GM10847 (cell line): ENCODE measurements around the gene GNG2.

Source experiments
- POLR2A ChIP-seq: IDR thresholded peaks from 2 replicates; pipeline ENCODE4 v1.6.1; 2011; ENCODE audit not compliant: insufficient read length; ENCODE audit errors: extremely low read depth

Gene GNG2

DNA sequence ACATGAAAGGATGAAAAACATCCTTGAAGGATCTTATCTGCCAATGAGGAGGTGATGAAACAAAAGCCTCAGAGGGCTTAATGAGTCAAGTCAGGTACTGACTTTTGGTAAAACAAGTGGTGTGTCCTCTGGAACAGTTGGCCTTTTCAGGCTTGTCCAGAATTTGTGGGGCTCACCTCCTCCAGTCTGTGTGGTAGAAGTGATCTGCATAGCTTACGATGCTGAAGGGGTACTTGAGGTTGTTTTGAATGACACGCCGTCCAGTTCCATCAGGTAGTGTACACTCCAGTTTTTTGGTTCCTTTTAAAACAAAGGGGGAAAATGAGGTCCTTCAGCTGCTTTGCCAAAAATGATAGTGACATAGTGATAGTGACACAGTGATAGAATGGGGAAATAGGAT is 145.9 kb downstream of the GNG2 start:
- TF ChIP-seq POLR2A: no peak

DNA sequence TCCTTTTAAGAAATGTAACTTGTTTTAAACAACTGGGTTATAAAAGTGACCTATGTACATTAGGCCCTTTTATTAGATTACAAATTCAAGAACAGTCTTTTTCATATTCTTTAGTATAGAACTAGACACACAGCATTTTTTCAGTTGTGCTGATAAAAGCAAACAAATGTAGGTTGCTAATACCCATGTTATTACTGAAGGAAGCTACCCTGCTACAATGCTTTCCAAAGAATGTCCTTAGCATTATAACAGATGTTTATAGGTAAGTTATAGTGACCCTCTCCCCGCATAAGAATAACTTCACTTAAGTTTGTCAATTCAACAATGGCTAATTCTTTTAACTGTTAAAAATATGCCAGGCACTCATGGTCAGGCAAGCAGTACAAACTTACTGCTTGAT is 146.8 kb downstream of the GNG2 start:
- no peak for TF ChIP-seq POLR2A

DNA sequence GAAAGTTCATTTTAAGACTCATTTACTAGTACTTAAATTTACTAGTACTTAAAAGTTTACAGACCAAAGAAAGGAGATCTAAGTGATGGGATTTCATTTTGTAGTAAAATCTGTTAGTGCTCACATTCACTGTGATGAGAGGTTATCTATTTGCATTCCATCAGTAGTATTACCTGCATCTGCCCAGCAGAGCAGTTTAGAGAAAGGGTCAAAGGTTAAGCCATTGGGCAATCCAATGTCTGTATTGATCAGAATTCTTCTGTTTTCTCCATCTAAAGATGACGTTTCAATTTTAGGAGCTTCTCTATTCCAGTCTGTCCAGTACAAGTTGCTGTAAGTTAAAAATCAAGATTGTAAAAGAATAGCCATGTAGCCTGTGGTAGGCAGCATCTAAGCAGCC is 147.2 kb downstream of the GNG2 start:
- no peak for TF ChIP-seq POLR2A

DNA sequence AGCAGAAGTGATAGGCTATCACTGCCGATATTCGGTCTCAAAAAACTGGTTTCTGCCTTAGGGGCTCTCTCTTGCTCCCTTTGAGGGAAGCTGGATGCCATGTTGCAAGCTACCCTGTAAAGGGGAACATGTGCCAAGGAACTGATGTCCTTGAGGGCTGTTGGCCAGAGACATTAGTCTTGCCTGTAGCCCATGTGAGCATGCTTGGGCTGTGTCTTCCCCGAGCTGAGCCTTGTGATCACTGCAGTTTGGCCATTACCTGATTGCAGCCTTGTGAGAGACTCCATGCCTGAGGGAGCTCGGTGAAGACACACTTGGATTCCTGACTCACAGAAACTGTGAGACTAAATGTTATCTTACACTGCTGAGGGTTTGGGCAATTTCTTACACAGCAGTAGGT is 147.7 kb downstream of the GNG2 start:
- TF ChIP-seq POLR2A: no peak

DNA sequence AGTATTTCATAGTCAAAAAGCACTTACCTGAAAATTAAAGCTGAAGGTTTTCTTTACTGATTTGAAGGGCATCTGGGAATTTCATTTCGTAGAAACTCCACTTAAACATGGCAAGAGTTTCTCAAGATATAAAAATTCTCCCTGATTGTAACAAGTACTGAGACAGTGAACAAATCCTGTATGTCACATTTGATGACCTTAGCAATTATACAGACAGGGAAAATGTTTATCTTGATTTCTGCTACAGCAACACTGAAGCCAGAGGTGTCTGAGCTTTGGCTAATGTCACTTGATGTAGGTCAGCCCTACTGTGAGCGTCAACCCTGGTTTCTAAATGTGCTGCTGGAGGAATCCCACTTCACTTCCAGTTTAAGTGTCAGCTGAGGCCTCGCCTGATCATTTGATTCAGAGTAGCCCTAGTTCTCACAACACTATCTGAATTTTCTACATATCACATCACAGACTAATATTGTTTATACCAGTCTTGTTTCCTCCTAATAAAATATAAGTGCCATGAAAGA is 149.8 kb downstream of the GNG2 start:
- no peak for TF ChIP-seq POLR2A

DNA sequence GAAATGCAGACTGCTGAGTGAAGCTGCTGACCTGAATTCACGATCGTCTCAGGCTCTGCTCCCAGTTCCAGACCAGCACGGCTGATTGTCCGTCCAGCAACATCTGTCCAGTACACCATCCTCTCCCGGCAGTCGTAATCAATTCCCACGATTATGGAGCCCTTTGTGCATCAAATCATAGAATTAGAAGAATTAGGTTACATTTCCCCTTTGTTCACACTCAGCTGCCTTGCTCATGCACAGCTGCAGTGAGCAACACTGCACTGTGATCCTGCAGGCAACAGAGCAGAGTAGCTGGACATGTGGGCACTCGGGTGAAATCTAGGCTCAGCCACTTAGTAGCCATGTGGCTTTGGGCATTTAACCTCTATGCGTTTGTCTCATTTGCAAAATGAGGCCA is 151.1 kb downstream of the GNG2 start:
- no peak for TF ChIP-seq POLR2A

DNA sequence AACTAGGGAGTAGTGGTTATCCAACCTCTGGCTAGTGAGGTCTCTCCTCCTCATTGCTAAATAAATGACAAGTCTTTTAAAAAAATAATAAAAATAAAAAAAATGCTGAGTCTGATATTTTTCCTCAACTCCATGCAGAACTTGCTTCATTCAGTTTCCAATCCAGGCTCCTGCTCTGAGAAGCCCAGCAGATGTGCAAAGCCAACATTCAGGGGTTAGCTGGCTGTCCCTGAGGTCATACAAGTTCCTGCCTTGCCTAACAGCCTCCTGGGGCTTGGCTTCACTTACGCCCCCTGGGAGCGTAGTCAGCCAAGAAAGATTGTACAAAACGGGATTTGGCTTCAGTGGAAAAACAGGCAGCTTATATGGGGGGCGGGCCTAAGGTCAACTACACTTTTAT is 152.2 kb downstream of the GNG2 start:
- no peak for TF ChIP-seq POLR2A

DNA sequence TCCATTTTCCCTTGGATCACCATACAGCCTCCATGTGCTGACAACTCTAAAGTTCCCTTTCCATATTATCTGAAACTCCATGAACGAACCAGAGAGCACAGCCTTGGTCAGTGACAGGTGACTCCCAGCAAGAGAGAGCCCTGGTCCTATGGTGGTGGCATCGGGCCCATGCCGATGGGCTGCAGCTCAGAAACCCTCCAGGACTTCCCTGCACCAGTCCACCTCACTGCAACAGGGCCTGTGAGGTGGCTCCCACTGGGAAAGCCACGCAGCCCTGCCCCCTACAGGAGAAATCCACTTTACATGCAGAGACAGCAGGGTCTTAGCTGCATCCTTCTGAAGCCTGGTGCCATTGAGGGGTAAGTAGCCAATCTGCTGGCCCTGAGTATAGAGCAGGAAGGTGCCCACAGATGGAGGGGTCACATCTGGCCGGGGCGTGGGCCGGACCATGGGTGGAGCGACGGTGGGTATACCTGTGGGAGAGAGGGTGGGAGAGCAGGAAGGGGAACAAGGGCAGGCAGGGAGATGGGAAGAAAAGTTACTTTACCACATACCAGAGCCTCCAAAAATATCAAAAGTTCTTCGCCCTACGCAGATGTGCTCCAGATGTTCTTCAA is 153.7 kb downstream of the GNG2 start:
- TF ChIP-seq POLR2A: no peak

DNA sequence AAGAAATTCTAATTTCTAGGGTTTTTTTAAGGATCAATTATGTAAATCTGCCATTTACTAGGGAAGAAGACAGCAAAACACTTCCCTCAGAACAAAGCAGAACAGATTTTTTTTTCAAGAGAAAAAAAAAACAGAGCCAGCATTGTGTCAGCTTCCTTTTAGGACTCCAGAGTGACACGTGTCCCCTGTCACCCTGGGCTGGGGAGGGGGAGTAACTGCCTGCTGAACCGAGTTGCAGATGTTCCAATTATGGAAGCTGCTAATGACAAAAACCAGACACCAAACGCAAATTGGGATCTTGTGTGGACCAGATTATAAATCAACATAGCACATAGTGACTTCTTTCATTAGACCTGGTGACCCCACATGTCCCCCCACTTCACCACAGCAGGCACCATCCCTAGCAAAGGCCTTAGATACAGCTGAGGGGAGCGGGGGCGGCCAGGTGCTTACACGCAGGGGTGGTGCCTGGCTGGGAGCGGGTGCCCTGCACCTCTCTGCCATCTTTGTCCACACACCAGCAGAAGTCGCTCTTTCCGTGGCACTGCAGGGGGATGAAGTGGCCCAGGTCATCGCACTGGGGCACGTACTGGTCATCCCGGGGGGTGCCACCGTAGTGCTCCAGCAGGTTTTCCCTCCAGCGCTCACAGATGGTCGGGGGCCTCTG is 154.3 kb downstream of the GNG2 start:
- no peak for TF ChIP-seq POLR2A

DNA sequence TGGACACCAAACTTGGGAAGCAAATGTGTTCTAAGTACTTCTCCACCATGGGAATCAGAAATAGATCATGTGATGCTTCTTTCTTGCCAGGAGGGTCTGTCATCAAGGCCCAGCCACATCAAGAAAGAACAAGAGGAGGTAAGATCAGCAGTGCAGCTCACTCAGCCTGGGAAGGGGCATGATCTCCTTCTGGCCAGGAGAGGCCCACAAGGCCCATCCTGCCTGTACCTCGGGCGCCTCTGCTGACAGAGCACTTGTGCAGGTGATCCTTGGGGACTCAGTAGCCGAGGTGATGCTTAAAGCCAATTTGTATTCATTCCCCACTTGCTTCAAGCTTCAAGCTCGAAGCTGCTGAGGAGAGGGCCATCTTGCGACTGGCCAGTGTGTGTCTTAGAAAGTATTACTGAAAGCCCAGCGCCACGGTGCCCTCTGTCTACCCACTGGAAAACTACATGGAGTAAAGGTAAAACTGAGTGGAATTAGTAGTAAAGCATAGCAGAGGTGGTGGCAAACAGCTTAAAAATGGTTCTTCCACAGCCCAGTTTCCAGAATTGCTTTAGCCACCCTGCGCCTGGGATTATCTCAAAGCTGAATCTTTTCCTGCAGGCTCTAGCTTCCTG is 155.1 kb downstream of the GNG2 start:
- TF ChIP-seq POLR2A: no peak

DNA sequence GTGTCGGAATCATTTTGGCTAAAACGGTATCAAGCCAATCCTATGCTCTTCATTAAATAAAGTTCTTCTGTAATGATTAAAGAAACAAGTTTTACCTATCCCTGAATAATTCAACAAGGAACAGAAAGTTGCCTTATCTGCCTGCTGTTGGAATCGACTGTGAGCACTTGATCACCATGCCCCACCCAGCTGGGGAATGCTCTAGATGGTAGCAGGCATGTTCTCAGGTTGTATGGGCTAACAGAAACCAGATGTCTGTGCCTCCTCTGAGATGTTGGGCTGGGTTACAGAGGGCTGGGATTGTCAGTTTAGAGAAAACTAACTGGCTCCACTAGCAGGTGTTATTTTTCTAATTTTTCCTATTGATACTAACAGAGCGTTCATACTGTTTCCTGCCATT is 157.8 kb downstream of the GNG2 start:
- TF ChIP-seq POLR2A: no peak

DNA sequence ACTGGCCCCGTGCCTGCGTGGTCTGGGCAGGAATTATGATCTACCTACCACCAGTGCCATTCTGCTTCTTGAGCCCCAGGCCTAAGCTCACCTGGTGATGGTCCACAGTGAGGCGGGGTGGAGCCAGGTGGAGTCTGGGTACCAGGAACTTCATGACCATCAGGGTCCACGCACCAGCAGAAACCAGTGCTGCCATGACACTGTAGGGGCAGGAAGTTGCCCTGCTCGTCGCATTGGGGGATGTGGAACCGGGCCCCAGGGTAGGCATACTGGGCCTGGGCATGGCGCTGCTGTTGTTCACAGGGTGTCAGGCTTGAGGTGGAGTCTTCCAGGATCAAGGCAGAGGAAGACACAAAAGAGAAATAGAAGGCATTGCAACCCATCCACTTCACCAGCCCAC is 158.6 kb downstream of the GNG2 start:
- TF ChIP-seq POLR2A: no peak
